22Rv1 (cell line): ENCODE data around the gene E2F1.

Source experiments
- H3K27ac ChIP-seq: fragments of 450-650 bp; 2 replicates; pipeline ENCODE4 v1.5.1; 2017
- ZFX ChIP-seq: fragments of 450-650 bp; IDR thresholded peaks from 2 replicates; pipeline ENCODE4 v1.6.1; 2017; ENCODE audit warnings: antibody characterized with exemption, borderline replicate concordance
- TF ChIP-seq, protein P1 (sequence below): fragments of 450-650 bp; IDR thresholded peaks from 2 replicates; pipeline ENCODE4 v1.5.1; 2017; ENCODE audit warnings: mild to moderate bottlenecking

The E2F1 gene

GRCh38 chr20:33697129-33697528, 10.9 kb upstream of the E2F1 start:
- H3K27ac ChIP-seq = no peak overlapping the region
- TF ChIP-seq, protein P1, sequence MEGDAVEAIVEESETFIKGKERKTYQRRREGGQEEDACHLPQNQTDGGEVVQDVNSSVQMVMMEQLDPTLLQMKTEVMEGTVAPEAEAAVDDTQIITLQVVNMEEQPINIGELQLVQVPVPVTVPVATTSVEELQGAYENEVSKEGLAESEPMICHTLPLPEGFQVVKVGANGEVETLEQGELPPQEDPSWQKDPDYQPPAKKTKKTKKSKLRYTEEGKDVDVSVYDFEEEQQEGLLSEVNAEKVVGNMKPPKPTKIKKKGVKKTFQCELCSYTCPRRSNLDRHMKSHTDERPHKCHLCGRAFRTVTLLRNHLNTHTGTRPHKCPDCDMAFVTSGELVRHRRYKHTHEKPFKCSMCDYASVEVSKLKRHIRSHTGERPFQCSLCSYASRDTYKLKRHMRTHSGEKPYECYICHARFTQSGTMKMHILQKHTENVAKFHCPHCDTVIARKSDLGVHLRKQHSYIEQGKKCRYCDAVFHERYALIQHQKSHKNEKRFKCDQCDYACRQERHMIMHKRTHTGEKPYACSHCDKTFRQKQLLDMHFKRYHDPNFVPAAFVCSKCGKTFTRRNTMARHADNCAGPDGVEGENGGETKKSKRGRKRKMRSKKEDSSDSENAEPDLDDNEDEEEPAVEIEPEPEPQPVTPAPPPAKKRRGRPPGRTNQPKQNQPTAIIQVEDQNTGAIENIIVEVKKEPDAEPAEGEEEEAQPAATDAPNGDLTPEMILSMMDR = no peak
- no peak for TF ChIP-seq ZFX

- no peak overlapping the region for H3K27ac ChIP-seq
- TF ChIP-seq ZFX = no peak
- TF ChIP-seq, protein P1 = no peak
Measured at GRCh38 chr20:33696448-33696847, 10.3 kb upstream of the E2F1 start.

DNA sequence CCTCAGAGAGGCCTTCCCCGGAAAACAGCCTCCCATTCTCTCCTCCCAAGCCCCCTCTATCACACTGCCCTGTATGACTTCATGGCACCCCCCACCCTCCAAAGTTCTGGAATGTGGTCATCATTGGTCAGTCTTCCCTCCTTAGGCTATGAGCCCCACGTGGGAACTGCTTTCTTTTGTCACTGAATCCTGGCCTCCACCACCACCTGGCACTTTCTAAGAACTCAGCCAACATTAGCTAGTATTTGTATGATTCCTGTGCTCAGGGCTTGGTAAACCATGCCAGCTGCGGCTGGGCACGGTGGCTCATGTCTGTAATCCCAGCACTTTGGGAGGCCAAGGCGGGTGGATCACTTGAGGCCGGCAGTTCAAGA, 8.4 kb upstream of the E2F1 start:
- TF ChIP-seq, protein P1 = no peak
- TF ChIP-seq ZFX = no peak
- no peak overlapping the region for H3K27ac ChIP-seq

DNA sequence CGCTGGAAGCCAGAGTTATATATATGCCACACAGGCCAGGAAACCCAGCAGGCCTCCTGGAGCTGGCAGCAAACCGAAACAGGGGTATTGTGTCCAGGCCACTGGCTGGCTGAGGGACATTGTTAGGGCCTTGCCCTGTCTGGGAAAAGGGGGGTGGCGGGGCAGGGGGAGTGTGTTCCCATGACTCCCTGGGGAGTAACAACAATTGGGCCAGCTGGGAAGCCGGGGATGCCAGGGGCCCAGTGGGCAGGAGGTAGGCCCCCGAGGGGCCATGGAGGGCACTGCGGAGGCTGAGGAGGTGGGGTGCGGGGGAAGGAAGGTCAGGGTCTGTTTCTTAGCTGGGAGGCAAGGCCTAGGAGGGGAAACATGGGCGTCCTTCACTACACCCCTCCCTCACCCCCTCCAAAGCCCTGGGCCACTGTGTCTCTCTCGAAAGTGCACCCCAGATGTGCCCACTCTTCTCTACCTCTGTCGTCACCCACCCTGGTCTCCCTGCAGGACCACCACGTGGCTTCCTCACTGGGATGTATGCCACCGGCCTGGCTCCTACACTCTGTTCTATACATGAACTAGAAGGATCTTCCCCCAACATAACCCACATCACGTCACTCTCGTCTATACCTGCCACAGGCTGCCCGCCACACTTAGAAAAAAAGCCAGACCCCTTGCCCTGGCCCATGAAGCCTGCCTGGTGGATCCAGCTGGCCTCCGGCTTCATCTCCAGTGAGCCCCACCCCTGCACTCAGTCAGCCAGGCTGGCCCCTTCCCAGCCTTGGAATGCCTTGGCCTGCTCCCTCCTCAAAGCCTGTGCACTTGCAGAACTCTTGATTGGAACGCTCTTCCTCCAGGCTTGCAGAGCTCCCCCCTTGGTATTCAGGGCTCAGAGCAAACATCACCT, 7.8 kb upstream of the E2F1 start:
- TF ChIP-seq, protein P1 = no peak
- no peak overlapping the region for H3K27ac ChIP-seq

GRCh38 chr20:33693289-33693688, 7.1 kb upstream of the E2F1 start:
- TF ChIP-seq ZFX = no peak
- TF ChIP-seq, protein P1 = no peak
- H3K27ac ChIP-seq = no peak overlapping the region

- H3K27ac ChIP-seq = no peak overlapping the region
- TF ChIP-seq ZFX = no peak
- TF ChIP-seq, protein P1 = no peak
Measured at GRCh38 chr20:33689973-33690372, 3.8 kb upstream of the E2F1 start.

GRCh38 chr20:33689493-33689892, 3.3 kb upstream of the E2F1 start:
- no peak overlapping the region for H3K27ac ChIP-seq
- TF ChIP-seq, protein P1 = no peak
- no peak for TF ChIP-seq ZFX
